NCI-H748 (cell line): Measurements from ENCODE around the gene TCHP.

Source experiments
- DNase-seq: peaks from one replicate; lab custom pipeline; 2025; ENCODE audit not compliant: unreplicated experiment; lab: John Stamatoyannopoulos, UW

Gene TCHP

GRCh38 chr12:109931143-109931542 lies 31.1 kb downstream of the TCHP start:
- no peak for DNase-seq

- no peak for DNase-seq
Measured at GRCh38 chr12:109932878-109933503, 32.9 kb downstream of the TCHP start.

- DNase-seq, result no peak
Measured at GRCh38 chr12:109934026-109934425, 34.0 kb downstream of the TCHP start.

- DNase-seq, result no peak
Measured at GRCh38 chr12:109937371-109937770, 37.3 kb downstream of the TCHP start.

- DNase-seq, result no peak
Measured at GRCh38 chr12:109938947-109939346, 38.9 kb downstream of the TCHP start.

- no peak for DNase-seq
Measured at GRCh38 chr12:109939504-109939903, 39.4 kb downstream of the TCHP start.

- no peak for DNase-seq
Measured at GRCh38 chr12:109940339-109940923, 40.4 kb downstream of the TCHP start.

GRCh38 chr12:109943811-109944210 lies 43.7 kb downstream of the TCHP start:
- no peak for DNase-seq

- DNase-seq, result no peak
Measured at GRCh38 chr12:109944561-109945359, 44.7 kb downstream of the TCHP start.

GRCh38 chr12:109946505-109946904 lies 46.4 kb downstream of the TCHP start:
- no peak for DNase-seq

- no peak for DNase-seq
Measured at GRCh38 chr12:109946913-109947312, 46.8 kb downstream of the TCHP start.

- DNase-seq, result no peak
Measured at GRCh38 chr12:109947521-109947920, 47.4 kb downstream of the TCHP start.

- DNase-seq, result no peak
Measured at GRCh38 chr12:109948368-109948767, 48.3 kb downstream of the TCHP start.

- DNase-seq, result no peak
Measured at GRCh38 chr12:109949089-109949488, 49.0 kb downstream of the TCHP start.

- DNase-seq, result no peak
Measured at GRCh38 chr12:109950625-109951024, 50.6 kb downstream of the TCHP start.

- no peak for DNase-seq
Measured at GRCh38 chr12:109951136-109951535, 51.1 kb downstream of the TCHP start.

GRCh38 chr12:109951751-109952150 lies 51.7 kb downstream of the TCHP start:
- no peak for DNase-seq

- DNase-seq, result no peak
Measured at GRCh38 chr12:109952160-109952858, 52.2 kb downstream of the TCHP start.

- DNase-seq, result no peak
Measured at GRCh38 chr12:109952873-109953272, 52.8 kb downstream of the TCHP start.

GRCh38 chr12:109953656-109954055 lies 53.6 kb downstream of the TCHP start:
- DNase-seq, result no peak

GRCh38 chr12:109958374-109958773 lies 58.3 kb downstream of the TCHP start:
- no peak for DNase-seq
